MM.1S (cell line): ENCODE data around the gene ITGA7.

Experiments used
- CTCF ChIP-seq: fragments of 300-600 bp; sonication (generic); IDR thresholded peaks from 2 replicates; pipeline ENCODE4 v1.5.1; 2016; ENCODE audit warnings: antibody characterized with exemption, low read length, mixed read lengths
- EZH2 ChIP-seq: fragments of 300-600 bp; sonication (generic); optimal IDR thresholded peaks from 2 replicates; pipeline ENCODE3; 2017; ENCODE audit warnings: low read depth, mild to moderate bottlenecking, antibody characterized with exemption, low read length, mixed read lengths

GRCh38 chr12:55644591-55644990 is 63.1 kb downstream of the ITGA7 start:
- TF ChIP-seq CTCF (no peak), EZH2 (no peak)
